ENCODE measurements around the gene BABAM1.

BABAM1 gene

GRCh38 chr19:17311455-17312188 is 44.4 kb downstream of the BABAM1 start:
- H3K27ac ChIP-seq: 0 out of 2 replicates have a peak overlapping the region, but pooled peaks have one; percentile 74
- TF ChIP-seq ZFX (IDR thresholded peaks at IDR 0.05; ENCODE audit: borderline replicate concordance) (no peak), CTCF (IDR thresholded peaks at IDR 0.05) (no peak)

- 0 out of 2 replicates have a peak overlapping the region, but pooled peaks have one; percentile 74 for H3K27ac ChIP-seq
- no peak for TF ChIP-seq ZFX (IDR thresholded peaks at IDR 0.05; ENCODE audit: borderline replicate concordance)
Observed at GRCh38 chr19:17312189-17313113, 45.2 kb downstream of the BABAM1 start.

DNA sequence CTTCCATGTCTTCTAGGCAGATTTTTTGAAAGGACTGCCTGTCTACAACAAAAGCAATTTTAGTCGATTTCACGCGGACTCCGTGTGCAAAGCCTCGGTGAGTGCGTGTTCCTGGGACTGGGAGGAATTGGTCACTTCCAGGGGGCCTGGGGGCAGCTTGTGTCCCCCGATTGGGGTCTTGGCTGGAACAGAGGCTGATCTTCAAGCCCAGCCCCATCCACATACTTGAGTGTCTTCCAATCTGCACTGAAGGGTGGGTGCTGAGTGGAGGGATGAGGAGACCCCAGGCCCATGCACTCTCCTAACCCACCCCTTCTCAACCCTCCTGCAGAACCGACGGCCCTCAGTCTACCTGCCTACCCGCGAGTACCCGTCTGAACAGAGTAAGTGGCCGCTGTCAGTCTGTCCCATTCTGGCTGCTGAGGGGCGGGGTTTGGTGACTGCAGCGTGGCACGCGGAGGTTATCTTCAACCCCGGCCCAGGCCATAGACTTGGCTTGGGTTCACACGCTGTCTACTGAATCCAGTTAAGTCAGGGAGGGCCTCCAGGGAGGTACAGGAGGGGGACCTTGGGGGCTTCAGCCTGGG is 46.9 kb downstream of the BABAM1 start:
- H3K27ac ChIP-seq: no peak overlapping the region

GRCh38 chr19:17318966-17319365 is 51.7 kb downstream of the BABAM1 start:
- 0 out of 2 replicates have a peak overlapping the region, but pooled peaks have one; percentile 82 for H3K27ac ChIP-seq
- TF ChIP-seq ZFX (IDR thresholded peaks at IDR 0.05; ENCODE audit: borderline replicate concordance) (no peak), CTCF (IDR thresholded peaks at IDR 0.05) (no peak)

More for the DNA sequence above, 46.9 kb downstream of the BABAM1 start:
- no peak for TF ChIP-seq ZFX (IDR thresholded peaks at IDR 0.05; ENCODE audit: borderline replicate concordance)
- TF ChIP-seq CTCF (IDR thresholded peaks at IDR 0.05): no peak

DNA sequence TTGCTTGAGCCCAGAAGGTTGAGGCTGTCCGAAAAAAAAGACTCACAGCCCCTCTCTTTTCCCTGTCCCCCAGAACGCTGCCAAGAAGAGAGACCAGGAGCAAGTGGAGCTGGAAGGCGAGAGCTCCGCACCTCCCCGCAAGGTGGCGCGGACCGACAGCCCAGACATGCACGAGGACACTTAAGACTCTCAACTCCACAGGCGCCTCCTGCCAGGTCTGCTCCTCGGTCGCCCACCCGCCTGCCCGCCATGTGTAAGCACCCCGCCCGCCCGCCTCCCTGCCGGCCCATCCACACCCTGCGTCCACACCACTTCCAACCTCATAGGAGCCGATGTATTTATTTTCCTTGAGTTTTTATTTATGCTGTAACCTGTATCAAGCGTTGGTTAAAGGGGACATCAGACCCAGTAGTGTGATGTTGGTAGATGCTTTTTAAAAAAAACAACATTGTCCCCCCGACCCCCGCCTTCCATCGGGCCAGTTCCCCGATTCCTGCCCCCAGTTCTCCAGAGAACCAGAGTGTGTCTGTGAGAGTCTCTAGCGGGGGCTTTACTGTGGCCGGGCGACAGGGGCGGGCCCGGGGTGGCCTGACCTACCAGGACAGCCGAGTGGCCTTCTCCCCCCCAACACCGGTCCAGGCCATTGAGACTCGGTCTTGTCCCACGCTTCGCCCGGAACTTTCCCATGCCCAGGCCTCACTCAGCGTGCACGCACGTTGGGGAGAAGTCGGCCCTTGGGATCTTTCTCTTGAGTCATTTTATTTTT is 52.4 kb downstream of the BABAM1 start:
- no peak overlapping the region for H3K27ac ChIP-seq
- no peak for TF ChIP-seq ZFX (IDR thresholded peaks at IDR 0.05; ENCODE audit: borderline replicate concordance)
- TF ChIP-seq CTCF (IDR thresholded peaks at IDR 0.05): no peak

DNA sequence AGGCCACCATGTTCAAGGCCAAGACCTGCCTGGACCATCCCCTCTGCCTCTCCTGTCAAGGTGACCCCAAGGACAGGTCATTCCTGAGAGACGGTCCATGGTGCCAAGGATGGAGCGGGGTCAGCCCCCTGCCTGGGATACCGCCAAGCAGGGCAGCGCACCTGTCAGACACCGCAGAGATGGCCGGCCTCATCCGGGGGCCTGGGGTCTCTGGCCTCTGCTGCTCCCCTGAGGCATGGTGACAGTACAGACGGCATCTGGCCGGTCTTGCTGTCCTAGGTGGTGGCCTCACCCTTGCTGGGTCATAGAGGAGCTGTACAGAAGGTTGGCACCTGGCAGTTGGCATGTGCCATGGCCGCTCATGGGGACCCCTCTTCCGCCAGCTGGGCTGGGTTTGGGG is 53.2 kb downstream of the BABAM1 start:
- no peak overlapping the region for H3K27ac ChIP-seq
- no peak for TF ChIP-seq CTCF (IDR thresholded peaks at IDR 0.05)
- no peak for TF ChIP-seq ZFX (IDR thresholded peaks at IDR 0.05; ENCODE audit: borderline replicate concordance)
